ENCODE measurements around the gene ABCD3. TPM values are rescaled to one million over a fixed set of nuclear protein-coding genes. Genes with fewer than 3 reads are reported as not detected.

ABCD3 gene
- total and polyA plus RNA-seq, 8 donors = 42.7 to 66.1 (median 49.3) TPM

DNA sequence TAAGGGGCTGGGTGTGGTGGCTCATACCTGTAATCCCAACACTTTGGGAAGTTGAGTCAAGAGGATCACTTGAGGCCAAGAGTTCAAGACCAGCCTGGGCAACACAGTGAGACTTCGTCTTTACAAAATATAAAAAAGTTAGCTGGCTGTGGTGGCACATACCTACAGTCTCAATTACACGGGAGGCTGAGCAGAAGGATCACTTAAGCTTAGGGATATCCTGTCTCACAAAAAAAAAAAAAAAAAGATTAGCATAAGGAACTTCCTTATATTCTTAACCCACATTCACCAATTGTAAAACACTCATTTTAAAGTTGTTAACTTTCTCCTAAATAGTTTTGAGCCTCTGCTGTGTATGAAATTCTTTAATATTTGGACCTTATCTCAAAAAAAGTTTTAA, 53.1 kb downstream of the ABCD3 start:
- DNase-seq = no peak
- no peaks in the 10 kb centered on the region for H3K27me3 ChIP-seq
- intact Hi-C loops (cut with DNase I) = no loop called here
- no peak overlapping the region for H3K27ac ChIP-seq
- peaks cover 0 to 5% of the 10 kb centered on the region in 2 donors for H3K36me3 ChIP-seq
- no peaks in the 10 kb centered on the region for H3K9me3 ChIP-seq
- TF ChIP-seq, protein P1, sequence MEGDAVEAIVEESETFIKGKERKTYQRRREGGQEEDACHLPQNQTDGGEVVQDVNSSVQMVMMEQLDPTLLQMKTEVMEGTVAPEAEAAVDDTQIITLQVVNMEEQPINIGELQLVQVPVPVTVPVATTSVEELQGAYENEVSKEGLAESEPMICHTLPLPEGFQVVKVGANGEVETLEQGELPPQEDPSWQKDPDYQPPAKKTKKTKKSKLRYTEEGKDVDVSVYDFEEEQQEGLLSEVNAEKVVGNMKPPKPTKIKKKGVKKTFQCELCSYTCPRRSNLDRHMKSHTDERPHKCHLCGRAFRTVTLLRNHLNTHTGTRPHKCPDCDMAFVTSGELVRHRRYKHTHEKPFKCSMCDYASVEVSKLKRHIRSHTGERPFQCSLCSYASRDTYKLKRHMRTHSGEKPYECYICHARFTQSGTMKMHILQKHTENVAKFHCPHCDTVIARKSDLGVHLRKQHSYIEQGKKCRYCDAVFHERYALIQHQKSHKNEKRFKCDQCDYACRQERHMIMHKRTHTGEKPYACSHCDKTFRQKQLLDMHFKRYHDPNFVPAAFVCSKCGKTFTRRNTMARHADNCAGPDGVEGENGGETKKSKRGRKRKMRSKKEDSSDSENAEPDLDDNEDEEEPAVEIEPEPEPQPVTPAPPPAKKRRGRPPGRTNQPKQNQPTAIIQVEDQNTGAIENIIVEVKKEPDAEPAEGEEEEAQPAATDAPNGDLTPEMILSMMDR (IDR thresholded peaks at IDR 0.05) = no peak
- H3K4me1 ChIP-seq = no peaks in the 10 kb centered on the region
- no peak for ATAC-seq
- H3K4me3 ChIP-seq = no peak overlapping the region

- TF ChIP-seq, protein P1 (IDR thresholded peaks at IDR 0.05) = no peak
- Histone ChIP-seq H3K36me3 (peaks cover 0 to 19% of the 10 kb centered on the region in 2 donors), H3K4me1 (no peaks in the 10 kb centered on the region), H3K27ac (no peak overlapping the region), H3K4me3 (no peak overlapping the region), H3K27me3 (no peaks in the 10 kb centered on the region), H3K9me3 (no peaks in the 10 kb centered on the region)
- ATAC-seq (no peak), DNase-seq (no peak)
- intact Hi-C loops (cut with DNase I) = no loop called here
Observed at GRCh38 chr1:94475232-94475631, 57.0 kb downstream of the ABCD3 start.

GRCh38 chr1:94479682-94480081, 61.5 kb downstream of the ABCD3 start:
- DNase-seq (no peak), ATAC-seq (no peak)
- TF ChIP-seq, protein P1 (IDR thresholded peaks at IDR 0.05) = no peak
- H3K27ac ChIP-seq = no peak overlapping the region
- no peaks in the 10 kb centered on the region for H3K27me3 ChIP-seq
- intact Hi-C loops (cut with DNase I) = no loop called here
- no peaks in the 10 kb centered on the region for H3K9me3 ChIP-seq
- H3K4me1 ChIP-seq = no peaks in the 10 kb centered on the region
- no peak overlapping the region for H3K4me3 ChIP-seq
- peaks cover 0 to 34% of the 10 kb centered on the region in 2 donors for H3K36me3 ChIP-seq

DNA sequence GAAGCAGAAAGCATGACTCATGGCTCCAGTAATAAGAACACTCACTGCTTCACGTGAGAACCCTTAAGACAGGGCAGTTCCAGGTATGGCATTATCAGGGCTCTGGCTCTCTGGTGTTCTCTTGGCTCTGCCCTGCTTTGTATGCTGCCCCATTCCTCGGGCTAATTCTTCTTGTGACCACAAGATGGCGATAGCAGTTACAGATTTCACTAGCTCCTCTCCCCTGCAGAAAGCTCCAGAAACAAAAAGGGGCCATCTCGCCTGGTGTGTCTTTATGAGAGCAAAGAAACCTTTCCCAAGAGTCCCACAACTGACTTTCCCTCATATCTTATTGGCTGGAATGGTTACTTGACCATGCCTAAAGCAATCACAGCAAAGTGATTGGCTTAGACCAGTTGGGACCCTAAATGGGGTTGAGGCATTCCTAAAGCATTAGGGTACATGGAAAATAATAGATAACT, 63.3 kb downstream of the ABCD3 start:
- peaks cover 0 to 38% of the 10 kb centered on the region in 2 donors for H3K36me3 ChIP-seq
- DNase-seq (peak in 3 of 4 donors; percentile 49 to 67 (median 63)), ATAC-seq (peak; percentile 99)
- H3K4me3 ChIP-seq = no peak overlapping the region
- intact Hi-C loops (cut with DNase I) = no loop called here
- no peak overlapping the region for H3K27ac ChIP-seq
- H3K4me1 ChIP-seq = no peaks in the 10 kb centered on the region
- TF ChIP-seq, protein P1 (IDR thresholded peaks at IDR 0.05) = peak; percentile 73 to 87
- no peaks in the 10 kb centered on the region for H3K27me3 ChIP-seq
- H3K9me3 ChIP-seq = no peaks in the 10 kb centered on the region

- Histone ChIP-seq H3K27ac (no peak overlapping the region), H3K36me3 (peaks cover 3 to 48% of the 10 kb centered on the region in 2 donors)
- no peak for DNase-seq
Observed at GRCh38 chr1:94486990-94487389, 68.8 kb downstream of the ABCD3 start.

More at GRCh38 chr1:94486990-94487389, 68.8 kb downstream of the ABCD3 start:
- H3K27me3 ChIP-seq = no peaks in the 10 kb centered on the region
- TF ChIP-seq, protein P1 (IDR thresholded peaks at IDR 0.05) = no peak
- intact Hi-C loops (cut with DNase I) = no loop called here
- no peaks in the 10 kb centered on the region for H3K4me1 ChIP-seq
- ATAC-seq = no peak
- no peak overlapping the region for H3K4me3 ChIP-seq
- no peaks in the 10 kb centered on the region for H3K9me3 ChIP-seq
